Right lung (tissue), 10 donors: ENCODE results near the gene LBR. TPM values are rescaled to one million over a fixed set of nuclear protein-coding genes. Genes with fewer than 3 reads are reported as not detected.
"Not testable (repeated sequence)": the region's sequence is repeated elsewhere in the genome, so short reads cannot be mapped to it uniquely, and the experiment has no call there.

ENCODE experiments used
- DNase-seq, 2 donors: peaks; one replicate each; pipeline ENCODE4 v3.0.0-alpha.2; 2013
- long read RNA-seq, 8 donors: transcript quantifications; one replicate each; lab custom pipeline, GENCODE V29; 2026
- polyA plus RNA-seq, 5 donors: library from polyadenylated mRNA; unstranded; fragments of 120-200 nt; gene quantifications; one replicate each; pipeline versions ENCODE4 v1.2.1 to v1.2.3, GENCODE V29; 2013; ENCODE audit warnings: inconsistent platforms in 1 of 5, low replicate concordance in 1 of 5; ENCODE audit not compliant: insufficient read length in 5 of 5, insufficient read depth in 1 of 5

The LBR gene
- 100 to 1,000 TPM in 2 of 5 donors, 10 to 100 TPM in 3; 69.9 to 128 (median 88.2) TPM for polyA plus RNA-seq
- long read RNA-seq, donor 1, transcript LBR-201 (14 exons, 3,745 nt): major isoform, 11 of 14 reads
- long read RNA-seq, donor 1, partial matches to known transcripts: 0 of 14 reads
- long read RNA-seq, donor 1, other reads (novel, unspliced or antisense): 0 of 14 reads
- long read RNA-seq, donor 2, transcript LBR-201 (14 exons, 3,745 nt): major isoform, 12 of 14 reads
- long read RNA-seq, donor 2, partial matches to known transcripts: 0 of 14 reads
- long read RNA-seq, donor 2, other reads (novel, unspliced or antisense): 0 of 14 reads
- long read RNA-seq, donor 3, transcript LBR-201 (14 exons, 3,745 nt): major isoform, 13 of 16 reads
- long read RNA-seq, donor 3, partial matches to known transcripts: 0 of 16 reads
- long read RNA-seq, donor 3, other reads (novel, unspliced or antisense): 0 of 16 reads
- long read RNA-seq, donor 4, transcript LBR-201 (14 exons, 3,745 nt): major isoform, 5 of 6 reads
- long read RNA-seq, donor 4, partial matches to known transcripts: 0 of 6 reads
- long read RNA-seq, donor 4, other reads (novel, unspliced or antisense): 0 of 6 reads
- long read RNA-seq, donor 5, transcript LBR-206 (2 exons, 536 nt): minor isoform, 5 of 37 reads
- long read RNA-seq, donor 5, transcript LBR-201 (14 exons, 3,745 nt): major isoform, 16 of 37 reads
- long read RNA-seq, donor 5, partial matches to known transcripts: 16 of 37 reads
- long read RNA-seq, donor 5, other reads (novel, unspliced or antisense): 0 of 37 reads
- long read RNA-seq, donor 6, transcript LBR-201 (14 exons, 3,745 nt): major isoform, 20 of 29 reads
- long read RNA-seq, donor 6, partial matches to known transcripts: 6 of 29 reads
- long read RNA-seq, donor 6, other reads (novel, unspliced or antisense): 0 of 29 reads
- long read RNA-seq, donor 7, transcript LBR-201 (14 exons, 3,745 nt): major isoform, 7 of 8 reads
- long read RNA-seq, donor 7, partial matches to known transcripts: 0 of 8 reads
- long read RNA-seq, donor 7, other reads (novel, unspliced or antisense): 0 of 8 reads
- long read RNA-seq, donor 8, transcript LBR-201 (14 exons, 3,745 nt): major isoform, 7 of 8 reads
- long read RNA-seq, donor 8, partial matches to known transcripts: 0 of 8 reads
- long read RNA-seq, donor 8, other reads (novel, unspliced or antisense): 0 of 8 reads

GRCh38 chr1:225427235-225428067 lies at the start of gene LBR:
LBR (minus strand) TSS chr1:225428038; CDS start chr1:225424075, 3,963 bp downstream.
- DNase-seq: no peak

GRCh38 chr1:225477296-225477911 lies 49.6 kb upstream of the LBR start:
- DNase-seq: no peak

- no peak for DNase-seq
Measured at GRCh38 chr1:225476538-225476988, 48.7 kb upstream of the LBR start.

- no peak for DNase-seq
Measured at GRCh38 chr1:225476100-225476511, 48.3 kb upstream of the LBR start.

- peak; percentile 75 to 85 for DNase-seq
Measured at GRCh38 chr1:225474986-225475820, 47.4 kb upstream of the LBR start.

- DNase-seq: no peak
Measured at GRCh38 chr1:225474439-225474985, 46.7 kb upstream of the LBR start.

- not testable (repeated sequence) for DNase-seq
Measured at GRCh38 chr1:225473676-225474438, 46.0 kb upstream of the LBR start.

GRCh38 chr1:225473266-225473665 lies 45.4 kb upstream of the LBR start:
- DNase-seq: not testable (repeated sequence)

- DNase-seq: no peak
Measured at GRCh38 chr1:225471453-225472301, 43.8 kb upstream of the LBR start.

- DNase-seq: no peak
Measured at GRCh38 chr1:225471109-225471452, 43.2 kb upstream of the LBR start.

- no peak for DNase-seq
Measured at GRCh38 chr1:225470211-225471108, 42.6 kb upstream of the LBR start.

GRCh38 chr1:225469051-225469450 lies 41.2 kb upstream of the LBR start:
- DNase-seq: no peak

GRCh38 chr1:225468270-225469020 lies 40.6 kb upstream of the LBR start:
- no peak for DNase-seq

GRCh38 chr1:225467193-225468020 lies 39.6 kb upstream of the LBR start:
- no peak for DNase-seq

GRCh38 chr1:225466848-225467192 lies 39.0 kb upstream of the LBR start:
- DNase-seq: no peak
